ENCODE results near the gene MRPS23.

Gene MRPS23

GRCh38 chr17:57835333-57835900 lies 14.4 kb downstream of the MRPS23 start:
- no peak for TF ChIP-seq JUND (IDR thresholded peaks at IDR 0.05; ENCODE audit: low read depth)
- in situ Hi-C loops (cut with HindIII; ENCODE audit: low pct_unique_long_range_greater_than_20kb, low sequenced_read_pairs), result no loop called here
- DNase-seq (ENCODE audit: low read depth in 1 of 2, low spot score in 1 of 2), result peak in 1 of 2 experiments; percentile 66

- peak in 1 of 2 experiments; percentile 79 for DNase-seq (ENCODE audit: low read depth in 1 of 2, low spot score in 1 of 2)
- no peak for TF ChIP-seq JUND (IDR thresholded peaks at IDR 0.05; ENCODE audit: low read depth)
- in situ Hi-C loops (cut with HindIII; ENCODE audit: low pct_unique_long_range_greater_than_20kb, low sequenced_read_pairs), result no loop called here
Observed at GRCh38 chr17:57834146-57834741, 15.6 kb downstream of the MRPS23 start.

GRCh38 chr17:57833179-57833939 lies 16.5 kb downstream of the MRPS23 start:
- DNase-seq (ENCODE audit: low read depth in 1 of 2, low spot score in 1 of 2), result peak; percentile 49 to 87
- no peak for TF ChIP-seq JUND (IDR thresholded peaks at IDR 0.05; ENCODE audit: low read depth)
- in situ Hi-C loops (cut with HindIII; ENCODE audit: low pct_unique_long_range_greater_than_20kb, low sequenced_read_pairs), result no loop called here

GRCh38 chr17:57832314-57833178 lies 17.3 kb downstream of the MRPS23 start:
- in situ Hi-C loops (cut with HindIII; ENCODE audit: low pct_unique_long_range_greater_than_20kb, low sequenced_read_pairs), result no loop called here
- DNase-seq (ENCODE audit: low read depth in 1 of 2, low spot score in 1 of 2), result no peak
- no peak for TF ChIP-seq JUND (IDR thresholded peaks at IDR 0.05; ENCODE audit: low read depth)

GRCh38 chr17:57830880-57831279 lies 19.0 kb downstream of the MRPS23 start:
- in situ Hi-C loops (cut with HindIII; ENCODE audit: low pct_unique_long_range_greater_than_20kb, low sequenced_read_pairs), result no loop called here
- TF ChIP-seq JUND (IDR thresholded peaks at IDR 0.05; ENCODE audit: low read depth), result no peak
- no peak for DNase-seq (ENCODE audit: low read depth in 1 of 2, low spot score in 1 of 2)

GRCh38 chr17:57823469-57824401 lies 26.1 kb downstream of the MRPS23 start:
- TF ChIP-seq JUND (IDR thresholded peaks at IDR 0.05; ENCODE audit: low read depth), result no peak
- in situ Hi-C loops (cut with HindIII; ENCODE audit: low pct_unique_long_range_greater_than_20kb, low sequenced_read_pairs), result no loop called here
- DNase-seq (ENCODE audit: low read depth in 1 of 2, low spot score in 1 of 2), result no peak

- no peak for DNase-seq (ENCODE audit: low read depth in 1 of 2, low spot score in 1 of 2)
- TF ChIP-seq JUND (IDR thresholded peaks at IDR 0.05; ENCODE audit: low read depth), result no peak
- in situ Hi-C loops (cut with HindIII; ENCODE audit: low pct_unique_long_range_greater_than_20kb, low sequenced_read_pairs), result no loop called here
Observed at GRCh38 chr17:57819867-57820266, 30.0 kb downstream of the MRPS23 start.

GRCh38 chr17:57819285-57819684 lies 30.6 kb downstream of the MRPS23 start:
- no peak for TF ChIP-seq JUND (IDR thresholded peaks at IDR 0.05; ENCODE audit: low read depth)
- in situ Hi-C loops (cut with HindIII; ENCODE audit: low pct_unique_long_range_greater_than_20kb, low sequenced_read_pairs), result no loop called here
- DNase-seq (ENCODE audit: low read depth in 1 of 2, low spot score in 1 of 2), result no peak

GRCh38 chr17:57818066-57818465 lies 31.8 kb downstream of the MRPS23 start:
- TF ChIP-seq JUND (IDR thresholded peaks at IDR 0.05; ENCODE audit: low read depth), result no peak
- no peak for DNase-seq (ENCODE audit: low read depth in 1 of 2, low spot score in 1 of 2)
- in situ Hi-C loops (cut with HindIII; ENCODE audit: low pct_unique_long_range_greater_than_20kb, low sequenced_read_pairs), result no loop called here

- DNase-seq (ENCODE audit: low read depth in 1 of 2, low spot score in 1 of 2), result no peak
- in situ Hi-C loops (cut with HindIII; ENCODE audit: low pct_unique_long_range_greater_than_20kb, low sequenced_read_pairs), result no loop called here
- TF ChIP-seq JUND (IDR thresholded peaks at IDR 0.05; ENCODE audit: low read depth), result no peak
Observed at GRCh38 chr17:57817299-57817698, 32.5 kb downstream of the MRPS23 start.

- DNase-seq (ENCODE audit: low read depth in 1 of 2, low spot score in 1 of 2), result no peak
- in situ Hi-C loops (cut with HindIII; ENCODE audit: low pct_unique_long_range_greater_than_20kb, low sequenced_read_pairs), result no loop called here
- no peak for TF ChIP-seq JUND (IDR thresholded peaks at IDR 0.05; ENCODE audit: low read depth)
Observed at GRCh38 chr17:57814421-57814820, 35.4 kb downstream of the MRPS23 start.
